Naive thymus-derived CD4-positive, alpha-beta T cell (primary cell): ENCODE results near the gene ZCCHC2. TPM values are rescaled to one million over a fixed set of nuclear protein-coding genes. Genes with fewer than 3 reads are reported as not detected.
A peak's percentile ranks its signal among the peaks of the same experiment; 100 is the strongest.

Experiments used
- ATAC-seq: fragments of 150-1000 bp; cut with Tn5 transposase; 2 replicates; pipeline ENCODE4 v1.10.0; 2021; ENCODE audit warnings: mild to moderate bottlenecking, moderate library complexity
- CTCF ChIA-PET: fragments of 350-600 bp; sonication (Branson Sonifier 250); formaldehyde crosslinking; loops from one replicate; lab custom pipeline; 2021; ENCODE audit warnings: antibody characterized with exemption; lab: Charles Lee
- POLR2A ChIA-PET: fragments of 350-600 bp; sonication (Branson Sonifier 250); formaldehyde crosslinking; loops from one replicate; lab custom pipeline; 2021; ENCODE audit warnings: antibody characterized with exemption, inconsistent platforms; lab: Charles Lee
- DNase-seq, 9 donors: peaks; one replicate each; pipeline versions ENCODE4 v3.0.0 to v3.0.0-alpha.2; 2020 to 2022; ENCODE audit warnings: mixed read lengths in 1 of 9
- H3K27ac ChIP-seq: one replicate; pipeline ENCODE4 v1.7.0; 2013; ENCODE audit warnings: mild to moderate bottlenecking, low read depth, low read length, moderate library complexity
- H3K27me3 ChIP-seq, 2 donors: one replicate each; pipeline ENCODE4 v1.7.0; 2013; ENCODE audit warnings: low read length in 2 of 2, mild to moderate bottlenecking in 2 of 2, moderate library complexity in 2 of 2; ENCODE audit not compliant: control insufficient read depth in 2 of 2, insufficient read depth in 2 of 2
- H3K36me3 ChIP-seq, 3 experiments: 1 replicate in 2 of 3; 2 replicates in 1 of 3; pipeline ENCODE4 v1.7.0; 2013; ENCODE audit warnings: low read length in 3 of 3, mild to moderate bottlenecking in 3 of 3, moderate library complexity in 1 of 3; ENCODE audit not compliant: insufficient read depth in 3 of 3, control insufficient read depth in 2 of 3
- H3K4me1 ChIP-seq, 2 donors: one replicate each; pipeline ENCODE4 v1.7.0; 2013; ENCODE audit warnings: low read length in 2 of 2, mild to moderate bottlenecking in 2 of 2, moderate library complexity in 1 of 2; ENCODE audit not compliant: control insufficient read depth in 2 of 2, insufficient read depth in 2 of 2
- H3K4me3 ChIP-seq: 2 replicates; pipeline ENCODE4 v1.7.0; 2013; ENCODE audit warnings: mild to moderate bottlenecking, low read length
- H3K9me3 ChIP-seq, 3 experiments: 1 replicate in 2 of 3; 2 replicates in 1 of 3; pipeline ENCODE4 v1.7.0; 2013; ENCODE audit warnings: low read length in 3 of 3; ENCODE audit not compliant: control insufficient read depth in 2 of 3
- H3K27ac Mint-ChIP-seq, 9 donors: one replicate each; pipeline ENCODE4 v1.8.0; 2020 to 2022; ENCODE audit warnings: mixed read lengths in 9 of 9, mild to moderate bottlenecking in 8 of 9, moderate library complexity in 5 of 9, inconsistent platforms in 2 of 9
- H3K27me3 Mint-ChIP-seq, 5 donors: one replicate each; pipeline ENCODE4 v1.8.0; 2021 to 2022; ENCODE audit warnings: mixed read lengths in 5 of 5, mild to moderate bottlenecking in 1 of 5
- H3K36me3 Mint-ChIP-seq, 5 donors: one replicate each; pipeline ENCODE4 v1.8.0; 2020 to 2022; ENCODE audit warnings: mixed read lengths in 5 of 5, mild to moderate bottlenecking in 3 of 5, inconsistent platforms in 1 of 5
- H3K4me1 Mint-ChIP-seq, 7 donors: one replicate each; pipeline ENCODE4 v1.8.0; 2020 to 2022; ENCODE audit warnings: mixed read lengths in 7 of 7, mild to moderate bottlenecking in 3 of 7, inconsistent platforms in 1 of 7
- H3K4me3 Mint-ChIP-seq, 10 donors: one replicate each; pipeline ENCODE4 v1.8.0; 2020 to 2022; ENCODE audit warnings: mild to moderate bottlenecking in 10 of 10, mixed read lengths in 10 of 10, moderate library complexity in 6 of 10, inconsistent platforms in 2 of 10
- H3K9me3 Mint-ChIP-seq, 11 donors: one replicate each; pipeline ENCODE4 v1.8.0; 2020 to 2022; ENCODE audit warnings: mixed read lengths in 11 of 11, mild to moderate bottlenecking in 4 of 11, inconsistent platforms in 1 of 11, moderate library complexity in 1 of 11
- intact Hi-C, 2 donors: fragments of 100-400 bp; cut with micrococcal nuclease; formaldehyde crosslinking; loops; one replicate each; pipeline ENCODE4 v1.15.1; 2023
- polyA plus RNA-seq, 2 donors: library from polyadenylated mRNA; unstranded; fragments of 300-500 nt; fragmentation: Illumina TruSeq; gene quantifications; one replicate each; pipeline ENCODE4 v1.2.3, GENCODE V29; 2021
- total RNA-seq, 6 experiments: library from RNA in 5 of 6; stranded (reverse) in 5 of 6; gene quantifications; 1 replicate in 5 of 6; 2 replicates in 1 of 6; pipeline ENCODE4 v1.2.3 and lab custom pipeline; 2021 to 2026

Gene ZCCHC2
- total and polyA plus RNA-seq, 7 experiments from 2014 or later = 1.8 to 68.5 (median 54.5) TPM

DNA sequence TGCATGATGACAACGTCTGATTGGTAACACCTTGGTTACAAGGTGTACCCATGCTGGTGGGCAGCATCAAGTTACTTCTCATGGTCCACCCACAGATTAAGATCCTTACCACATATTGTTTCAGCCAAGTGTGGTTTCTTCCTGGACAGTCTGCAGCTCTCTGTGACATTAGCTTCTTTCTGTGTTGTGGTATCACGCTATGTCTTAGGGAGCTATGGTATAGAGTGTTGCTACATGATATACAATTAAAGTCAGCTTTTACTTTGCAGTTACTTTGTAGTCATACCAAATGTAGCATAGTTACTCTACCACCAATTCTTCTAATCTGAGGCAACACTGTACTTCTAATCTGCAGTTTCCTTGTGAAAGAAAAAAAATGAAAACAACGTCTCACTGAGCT, 48.8 kb downstream of the ZCCHC2 start:
- no peak overlapping the region for H3K4me3 ChIP-seq
- no peak for DNase-seq
- Mint-ChIP-seq H3K9me3 (no peaks in the 10 kb centered on the region), H3K27ac (peak overlapping the region in 3 of 9 donors; percentile 35 to 54 (median 40)), H3K4me3 (no peak overlapping the region), H3K36me3 (peaks cover 35 to 81% (median 55%) of the 10 kb centered on the region in 5 donors), H3K27me3 (no peaks in the 10 kb centered on the region), H3K4me1 (peaks cover 0 to 29% (median 6%) of the 10 kb centered on the region in 7 donors)
- H3K36me3 ChIP-seq = peaks cover 26 to 70% (median 43%) of the 10 kb centered on the region in 3 experiments
- H3K4me1 ChIP-seq = no peaks in the 10 kb centered on the region
- H3K9me3 ChIP-seq = no peaks in the 10 kb centered on the region
- intact Hi-C loops = no loop called here
- ChIA-PET CTCF (interaction anchor here (0.6 kb wide), 1 partner anchor 146 kb away, joined by 3 read pairs; no protein-coding TSS in a partner anchor), POLR2A (interaction anchor here (0.6 kb wide), 1 partner anchor 818 kb away, joined by 3 read pairs; no protein-coding TSS in a partner anchor)
- no peaks in the 10 kb centered on the region for H3K27me3 ChIP-seq
- H3K27ac ChIP-seq = no peak overlapping the region
- ATAC-seq = no peak

DNA sequence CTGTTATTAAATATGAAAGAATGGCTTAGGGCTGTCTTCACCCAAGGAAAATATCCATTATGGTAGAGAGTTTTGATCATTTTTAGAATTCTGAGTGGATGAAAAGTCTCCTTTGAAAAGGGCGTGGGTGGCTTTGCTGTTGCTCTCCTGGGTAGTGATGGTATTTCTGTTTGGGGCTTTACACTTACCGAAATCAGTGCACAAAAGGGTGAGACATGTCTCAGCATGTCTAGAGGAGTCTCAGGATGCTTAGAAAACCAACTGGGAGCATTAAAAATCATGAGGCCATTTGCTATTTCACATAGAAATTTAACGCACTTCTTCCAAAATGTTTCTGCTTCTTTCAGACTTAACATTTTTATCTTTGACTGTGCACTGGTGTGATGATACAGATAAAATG, 49.6 kb downstream of the ZCCHC2 start:
- H3K4me1 Mint-ChIP-seq = peaks cover 0 to 36% (median 9%) of the 10 kb centered on the region in 7 donors
- intact Hi-C loops = no loop called here
- no peak overlapping the region for H3K4me3 Mint-ChIP-seq
- Histone ChIP-seq H3K27ac (no peak overlapping the region), H3K9me3 (no peaks in the 10 kb centered on the region), H3K36me3 (peaks cover 26 to 73% (median 43%) of the 10 kb centered on the region in 3 experiments), H3K27me3 (no peaks in the 10 kb centered on the region), H3K4me1 (no peaks in the 10 kb centered on the region), H3K4me3 (no peak overlapping the region)
- no peaks in the 10 kb centered on the region for H3K9me3 Mint-ChIP-seq
- H3K27ac Mint-ChIP-seq = peak overlapping the region in 2 of 9 donors; percentile 17 to 35
- no peaks in the 10 kb centered on the region for H3K27me3 Mint-ChIP-seq
- no peak for ATAC-seq
- ChIA-PET CTCF (no interaction called here), POLR2A (no interaction called here)
- peaks cover 30 to 85% (median 55%) of the 10 kb centered on the region in 5 donors for H3K36me3 Mint-ChIP-seq
- DNase-seq = no peak

GRCh38 chr18:62574776-62575175, 52.0 kb downstream of the ZCCHC2 start:
- Histone ChIP-seq H3K36me3 (peaks cover 23 to 68% (median 36%) of the 10 kb centered on the region in 3 experiments), H3K9me3 (no peaks in the 10 kb centered on the region), H3K4me3 (no peak overlapping the region), H3K27me3 (no peaks in the 10 kb centered on the region), H3K27ac (no peak overlapping the region), H3K4me1 (no peaks in the 10 kb centered on the region)
- Mint-ChIP-seq H3K4me1 (peaks cover 0 to 40% (median 6%) of the 10 kb centered on the region in 7 donors), H3K27me3 (no peaks in the 10 kb centered on the region), H3K36me3 (peaks cover 22 to 83% (median 42%) of the 10 kb centered on the region in 5 donors), H3K27ac (peak overlapping the region in 2 of 9 donors; percentile 32 to 39), H3K4me3 (no peak overlapping the region), H3K9me3 (no peaks in the 10 kb centered on the region)
- DNase-seq = no peak
- ATAC-seq = no peak
- CTCF ChIA-PET = interaction anchor here (0.8 kb wide), 1 partner anchor 12 kb away, joined by 3 read pairs; no protein-coding TSS in a partner anchor
- POLR2A ChIA-PET = no interaction called here
- intact Hi-C loops = no loop called here

GRCh38 chr18:62576271-62576670, 53.4 kb downstream of the ZCCHC2 start:
- no peaks in the 10 kb centered on the region for H3K9me3 Mint-ChIP-seq
- no peak overlapping the region for H3K4me3 Mint-ChIP-seq
- DNase-seq (no peak), ATAC-seq (no peak)
- peaks cover 15 to 53% (median 27%) of the 10 kb centered on the region in 3 experiments for H3K36me3 ChIP-seq
- peaks cover 0 to 37% (median 4%) of the 10 kb centered on the region in 7 donors for H3K4me1 Mint-ChIP-seq
- no peaks in the 10 kb centered on the region for H3K4me1 ChIP-seq
- POLR2A ChIA-PET = interaction anchor here (0.7 kb wide), 1 partner anchor 780 kb away, joined by 4 read pairs; no protein-coding TSS in a partner anchor
- intact Hi-C loops = no loop called here
- no peaks in the 10 kb centered on the region for H3K9me3 ChIP-seq
- no peaks in the 10 kb centered on the region for H3K27me3 ChIP-seq
- no peaks in the 10 kb centered on the region for H3K27me3 Mint-ChIP-seq
- CTCF ChIA-PET = interaction anchor here (1.1 kb wide), 1 partner anchor 9 kb away, joined by 4 read pairs; no protein-coding TSS in a partner anchor
- H3K36me3 Mint-ChIP-seq = peaks cover 8 to 72% (median 33%) of the 10 kb centered on the region in 5 donors
- H3K27ac ChIP-seq = no peak overlapping the region
- H3K27ac Mint-ChIP-seq = peak overlapping the region in 2 of 9 donors; percentile 2 to 36
- H3K4me3 ChIP-seq = no peak overlapping the region

DNA sequence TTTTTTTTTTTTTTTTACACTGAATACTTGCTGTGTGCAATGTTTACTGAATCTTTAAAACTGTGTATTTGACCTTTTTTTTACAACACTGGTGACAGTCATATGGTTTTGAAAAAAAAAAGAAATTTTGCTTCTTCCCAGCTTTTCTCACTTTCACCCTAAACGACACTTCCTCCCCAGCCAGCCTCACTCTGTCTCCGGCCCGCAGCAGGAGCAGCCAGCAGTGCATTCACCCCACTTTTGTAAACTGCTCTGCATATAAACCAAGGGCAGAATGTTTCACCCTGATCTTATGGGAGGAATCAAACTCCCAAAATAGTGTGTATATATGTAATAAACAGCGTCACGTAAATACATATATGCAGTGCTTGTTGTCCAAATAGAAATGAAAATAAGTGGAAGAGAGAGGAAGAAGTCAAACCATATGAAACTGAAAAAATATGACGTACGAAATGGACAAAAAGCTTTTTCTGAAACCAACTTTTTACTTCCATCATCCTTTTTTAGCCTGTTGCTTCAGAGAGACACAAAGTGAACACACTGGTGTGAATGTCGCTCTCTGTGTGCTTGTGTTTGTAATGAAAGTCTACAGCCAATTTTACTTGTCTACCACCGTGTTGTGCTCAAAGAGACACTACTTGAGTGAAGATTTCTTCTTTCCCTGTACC, 54.2 kb downstream of the ZCCHC2 start:
- POLR2A ChIA-PET = interaction anchor here (0.7 kb wide), 1 partner anchor 779 kb away, joined by 4 read pairs; no protein-coding TSS in a partner anchor
- no peaks in the 10 kb centered on the region for H3K9me3 Mint-ChIP-seq
- no peak overlapping the region for H3K4me3 Mint-ChIP-seq
- peak overlapping the region in 3 of 9 donors; percentile 31 to 86 (median 64) for H3K27ac Mint-ChIP-seq
- intact Hi-C loops = no loop called here
- Histone ChIP-seq H3K36me3 (peaks cover 9 to 49% (median 27%) of the 10 kb centered on the region in 3 experiments), H3K9me3 (no peaks in the 10 kb centered on the region), H3K4me1 (no peaks in the 10 kb centered on the region), H3K4me3 (no peak overlapping the region), H3K27ac (no peak overlapping the region), H3K27me3 (no peaks in the 10 kb centered on the region)
- DNase-seq (no peak), ATAC-seq (no peak)
- no peaks in the 10 kb centered on the region for H3K27me3 Mint-ChIP-seq
- peaks cover 0 to 30% (median 4%) of the 10 kb centered on the region in 7 donors for H3K4me1 Mint-ChIP-seq
- H3K36me3 Mint-ChIP-seq = peaks cover 8 to 70% (median 28%) of the 10 kb centered on the region in 5 donors
- CTCF ChIA-PET = interaction anchor here (1.1 kb wide), 1 partner anchor 10 kb away, joined by 4 read pairs; no protein-coding TSS in a partner anchor

GRCh38 chr18:62577765-62578164, 54.9 kb downstream of the ZCCHC2 start:
- Mint-ChIP-seq H3K27me3 (no peaks in the 10 kb centered on the region), H3K4me1 (peaks cover 0 to 26% (median 4%) of the 10 kb centered on the region in 7 donors), H3K36me3 (peaks cover 8 to 66% (median 27%) of the 10 kb centered on the region in 5 donors), H3K9me3 (no peaks in the 10 kb centered on the region), H3K4me3 (no peak overlapping the region), H3K27ac (peak overlapping the region in 3 of 9 donors; percentile 17 to 66 (median 64))
- ATAC-seq (no peak), DNase-seq (no peak)
- H3K9me3 ChIP-seq = no peaks in the 10 kb centered on the region
- no peak overlapping the region for H3K4me3 ChIP-seq
- intact Hi-C loops = no loop called here
- POLR2A ChIA-PET = no interaction called here
- CTCF ChIA-PET = interaction anchor here (0.8 kb wide), 1 partner anchor 8 kb away, joined by 3 read pairs; no protein-coding TSS in a partner anchor
- H3K27ac ChIP-seq = no peak overlapping the region
- no peaks in the 10 kb centered on the region for H3K27me3 ChIP-seq
- H3K36me3 ChIP-seq = peaks cover 9 to 43% (median 27%) of the 10 kb centered on the region in 3 experiments
- H3K4me1 ChIP-seq = no peaks in the 10 kb centered on the region
